HepG2 (cell line): ENCODE data around the gene NXT1. TPM values are rescaled to one million over a fixed set of nuclear protein-coding genes. Genes with fewer than 3 reads are reported as not detected.

ENCODE experiments used
- AGO1 ChIP-seq: fragments of 200-400 bp; formaldehyde crosslinking; IDR thresholded peaks from 2 replicates; pipeline ENCODE4 v1.6.1; 2017; ENCODE audit warnings: mild to moderate bottlenecking, low read depth, low read length, moderate library complexity; ENCODE audit not compliant: poor library complexity, severe bottlenecking
- CHCHD3 ChIP-seq: sonication (generic); formaldehyde crosslinking; IDR thresholded peaks from 2 replicates; pipeline ENCODE4 v1.8.0; 2022; ENCODE audit warnings: mild to moderate bottlenecking, missing genetic modification reagents, moderate library complexity
- HDAC2 ChIP-seq: sonication (generic); formaldehyde crosslinking; IDR thresholded peaks from 2 replicates; pipeline ENCODE4 v1.4.0; 2020; ENCODE audit warnings: missing genetic modification reagents
- HNF4A ChIP-seq: sonication (generic); formaldehyde crosslinking; IDR thresholded peaks from 2 replicates; pipeline ENCODE4 v1.4.0; 2020; ENCODE audit warnings: missing genetic modification reagents
- IRF2 ChIP-seq: IDR thresholded peaks from 2 replicates; pipeline ENCODE4 v1.6.1; 2018; ENCODE audit warnings: missing genetic modification reagents, missing compliant biosample characterization
- JUND ChIP-seq: sonication (generic); formaldehyde crosslinking; IDR thresholded peaks from 2 replicates; pipeline ENCODE4 v1.8.0; 2022; ENCODE audit warnings: mild to moderate bottlenecking, missing genetic modification reagents
- MED8 ChIP-seq: sonication (generic); formaldehyde crosslinking; IDR thresholded peaks from 2 replicates; pipeline ENCODE4 v1.8.1; 2023; ENCODE audit warnings: mild to moderate bottlenecking, missing genetic modification reagents; ENCODE audit not compliant: insufficient replicate concordance
- MTF1 ChIP-seq: sonication (generic); formaldehyde crosslinking; IDR thresholded peaks from 2 replicates; pipeline ENCODE4 v1.5.0; 2020; ENCODE audit warnings: missing genetic modification reagents
- NBN ChIP-seq: fragments of 450-650 bp; conservative IDR thresholded peaks from 2 replicates; pipeline ENCODE4 v1.6.1; 2017
- NR2C2 ChIP-seq: sonication (generic); formaldehyde crosslinking; IDR thresholded peaks from 2 replicates; pipeline ENCODE4 v1.4.0; 2020; ENCODE audit warnings: missing genetic modification reagents, mild to moderate bottlenecking, moderate library complexity, borderline replicate concordance
- REPIN1 ChIP-seq: sonication (generic); formaldehyde crosslinking; IDR thresholded peaks from 2 replicates; pipeline ENCODE4 v1.8.0; 2022; ENCODE audit warnings: missing genetic modification reagents, low read depth, mild to moderate bottlenecking, borderline replicate concordance
- RFX1 ChIP-seq: fragments of 450-650 bp; IDR thresholded peaks from 2 replicates; pipeline ENCODE4 v1.6.1; 2017
- TARDBP ChIP-seq: sonication (generic); formaldehyde crosslinking; IDR thresholded peaks from 2 replicates; pipeline ENCODE4 v1.8.0; 2022; ENCODE audit warnings: mild to moderate bottlenecking, missing genetic modification reagents
- TSC22D2 ChIP-seq: sonication (generic); formaldehyde crosslinking; IDR thresholded peaks from 2 replicates; pipeline ENCODE4 v1.5.1; 2020; ENCODE audit warnings: missing genetic modification reagents, mild to moderate bottlenecking, borderline replicate concordance
- XBP1 ChIP-seq: sonication (generic); formaldehyde crosslinking; IDR thresholded peaks from 2 replicates; pipeline ENCODE4 v1.5.0; 2020; ENCODE audit warnings: missing genetic modification reagents
- ZNF251 ChIP-seq: sonication (generic); formaldehyde crosslinking; IDR thresholded peaks from 2 replicates; pipeline ENCODE4 v1.9.0; 2021; ENCODE audit warnings: mild to moderate bottlenecking, missing genetic modification reagents
- ZNF34 ChIP-seq: sonication (generic); formaldehyde crosslinking; IDR thresholded peaks from 2 replicates; pipeline ENCODE4 v1.4.0; 2020; ENCODE audit warnings: mild to moderate bottlenecking, missing genetic modification reagents, borderline replicate concordance
- ZNF350 ChIP-seq: sonication (generic); formaldehyde crosslinking; IDR thresholded peaks from 2 replicates; pipeline ENCODE4 v1.4.0; 2020; ENCODE audit warnings: mild to moderate bottlenecking, low read depth, missing genetic modification reagents, borderline replicate concordance
- ZNF530 ChIP-seq: sonication (generic); formaldehyde crosslinking; IDR thresholded peaks from 2 replicates; pipeline ENCODE4 v1.5.0; 2020; ENCODE audit warnings: low read depth, mild to moderate bottlenecking, missing genetic modification reagents
- ZNF549 ChIP-seq: sonication (generic); formaldehyde crosslinking; IDR thresholded peaks from 2 replicates; pipeline ENCODE4 v1.5.0; 2020; ENCODE audit warnings: missing genetic modification reagents
- ZNF672 ChIP-seq: sonication (generic); formaldehyde crosslinking; IDR thresholded peaks from 2 replicates; pipeline ENCODE4 v1.8.1; 2022; ENCODE audit warnings: missing genetic modification reagents
- ZNF674 ChIP-seq: sonication (generic); formaldehyde crosslinking; IDR thresholded peaks from 2 replicates; pipeline ENCODE4 v1.5.0; 2020; ENCODE audit warnings: low read depth, mild to moderate bottlenecking, missing genetic modification reagents
- ZNF761 ChIP-seq: sonication (generic); formaldehyde crosslinking; conservative IDR thresholded peaks from 2 replicates; pipeline ENCODE4 v1.4.0; 2020; ENCODE audit warnings: mild to moderate bottlenecking, missing genetic modification reagents
- ZNF782 ChIP-seq: sonication (generic); formaldehyde crosslinking; IDR thresholded peaks from 2 replicates; pipeline ENCODE4 v1.4.0; 2020; ENCODE audit warnings: missing genetic modification reagents, mild to moderate bottlenecking, borderline replicate concordance
- ZNF891 ChIP-seq: sonication (generic); formaldehyde crosslinking; IDR thresholded peaks from 2 replicates; pipeline ENCODE4 v1.5.0; 2020; ENCODE audit warnings: mild to moderate bottlenecking, missing genetic modification reagents
- polyA plus RNA-seq, 8 experiments: library from polyadenylated mRNA; depleted of rRNA in 3 of 8; stranded (reverse) in 7 of 8; unstranded in 1 of 8; fragments of >200 nt; fragmentation: Illumina TruSeq in 4 of 8; extraction: Trizol in 4 of 8; gene quantifications; 2 replicates each; pipeline versions ENCODE4 v1.2.1 to v1.2.3, GENCODE V29; 2011 to 2016; ENCODE audit warnings: low read depth in 4 of 8, missing spikeins in 1 of 8, mixed read lengths in 1 of 8; ENCODE audit not compliant: insufficient read depth in 1 of 8
- total RNA-seq, 5 experiments: library from RNA; depleted of rRNA; stranded (reverse); fragments of >200 nt; fragmentation: Illumina TruSeq; extraction: Trizol; gene quantifications; 2 replicates each; pipeline ENCODE4 v1.2.3, GENCODE V29; 2016; ENCODE audit warnings: low read depth in 1 of 5
- TF ChIP-seq, protein P1 (sequence below): sonication (generic); formaldehyde crosslinking; IDR thresholded peaks from 2 replicates; pipeline ENCODE4 v1.8.1; 2022; ENCODE audit warnings: low read depth, mild to moderate bottlenecking, missing genetic modification reagents
- TF ChIP-seq, protein P2 (sequence below): sonication (generic); formaldehyde crosslinking; IDR thresholded peaks from 2 replicates; pipeline ENCODE4 v1.4.0; 2020; ENCODE audit warnings: mild to moderate bottlenecking, missing genetic modification reagents

NXT1 gene
- total and polyA plus RNA-seq, 2 of the 13 experiments (the other 11 are each of a cell fraction or from before 2014, with no cell fraction given): 35.6 to 65.9 TPM

DNA sequence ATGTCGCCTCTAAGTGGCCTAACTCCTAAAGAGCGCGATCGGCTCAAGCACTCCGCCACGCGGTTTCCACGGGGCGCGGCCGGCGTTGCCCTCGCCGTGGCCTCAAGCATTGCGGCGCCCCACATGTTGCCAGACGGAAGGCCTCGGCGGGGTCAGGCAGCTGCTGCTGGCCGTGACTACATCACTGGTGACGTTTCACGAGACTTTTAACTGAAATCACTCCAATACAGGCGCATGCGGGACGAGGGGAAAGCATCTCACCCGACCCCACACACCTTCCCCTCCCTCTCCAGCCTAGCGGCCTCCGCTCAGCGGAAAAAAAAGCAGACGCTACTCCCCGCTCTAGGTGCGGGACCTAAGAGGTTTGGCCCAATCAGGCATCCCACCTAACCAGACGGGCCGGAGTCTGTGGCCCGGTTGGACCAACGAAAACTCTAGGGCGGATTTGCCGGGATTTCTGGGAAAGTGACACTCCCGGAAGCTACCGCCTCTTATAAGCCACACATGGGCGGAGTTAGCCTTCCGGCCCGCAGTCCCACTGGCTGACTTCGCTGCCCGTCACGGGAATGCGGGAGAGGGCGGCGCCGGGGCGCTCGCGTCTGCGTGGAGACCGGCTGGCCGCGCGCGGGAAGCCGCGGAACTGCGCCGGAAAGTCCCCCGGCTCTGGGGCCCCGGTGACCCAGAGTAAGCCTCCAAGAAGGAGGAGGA, at the start of gene NXT1 (continued):
- TF ChIP-seq ZNF350 (CRISPR knock-in tag): peak; percentile 94
- peak; percentile 63 for TF ChIP-seq JUND (CRISPR knock-in tag)
- TF ChIP-seq ZNF761 (CRISPR knock-in tag): no peak
- TF ChIP-seq ZNF251 (CRISPR knock-in tag): 0 out of 2 replicates have a peak, but pooled peaks have one; percentile 77
- TF ChIP-seq XBP1 (CRISPR knock-in tag): no peak
- no peak for TF ChIP-seq NBN
- TF ChIP-seq, protein P1, sequence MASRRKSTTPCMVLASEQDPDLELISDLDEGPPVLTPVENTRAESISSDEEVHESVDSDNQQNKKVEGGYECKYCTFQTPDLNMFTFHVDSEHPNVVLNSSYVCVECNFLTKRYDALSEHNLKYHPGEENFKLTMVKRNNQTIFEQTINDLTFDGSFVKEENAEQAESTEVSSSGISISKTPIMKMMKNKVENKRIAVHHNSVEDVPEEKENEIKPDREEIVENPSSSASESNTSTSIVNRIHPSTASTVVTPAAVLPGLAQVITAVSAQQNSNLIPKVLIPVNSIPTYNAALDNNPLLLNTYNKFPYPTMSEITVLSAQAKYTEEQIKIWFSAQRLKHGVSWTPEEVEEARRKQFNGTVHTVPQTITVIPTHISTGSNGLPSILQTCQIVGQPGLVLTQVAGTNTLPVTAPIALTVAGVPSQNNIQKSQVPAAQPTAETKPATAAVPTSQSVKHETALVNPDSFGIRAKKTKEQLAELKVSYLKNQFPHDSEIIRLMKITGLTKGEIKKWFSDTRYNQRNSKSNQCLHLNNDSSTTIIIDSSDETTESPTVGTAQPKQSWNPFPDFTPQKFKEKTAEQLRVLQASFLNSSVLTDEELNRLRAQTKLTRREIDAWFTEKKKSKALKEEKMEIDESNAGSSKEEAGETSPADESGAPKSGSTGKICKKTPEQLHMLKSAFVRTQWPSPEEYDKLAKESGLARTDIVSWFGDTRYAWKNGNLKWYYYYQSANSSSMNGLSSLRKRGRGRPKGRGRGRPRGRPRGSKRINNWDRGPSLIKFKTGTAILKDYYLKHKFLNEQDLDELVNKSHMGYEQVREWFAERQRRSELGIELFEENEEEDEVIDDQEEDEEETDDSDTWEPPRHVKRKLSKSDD (CRISPR knock-in tag): peak; percentile 51; the same call in 1 of the 2 replicates
- peak; percentile 74 for TF ChIP-seq NR2C2 (CRISPR knock-in tag)
- TF ChIP-seq ZNF34 (CRISPR knock-in tag): no peak; the same call in 1 of the 2 replicates
- TF ChIP-seq ZNF891 (CRISPR knock-in tag): peak; percentile 94; the same call in 1 of the 2 replicates
- peak; percentile 44 for TF ChIP-seq ZNF782
- peak; percentile 97 for TF ChIP-seq TSC22D2 (CRISPR knock-in tag)
- no peak for TF ChIP-seq ZNF674 (CRISPR knock-in tag)
- TF ChIP-seq TARDBP (CRISPR knock-in tag): peak; percentile 78; the same call in 1 of the 2 replicates
- TF ChIP-seq REPIN1 (CRISPR knock-in tag): peak; percentile 73
- peak; percentile 76 for TF ChIP-seq AGO1
- no peak for TF ChIP-seq RFX1
- no peak for TF ChIP-seq MTF1
- peak; percentile 68 for TF ChIP-seq MED8 (CRISPR knock-in tag)
- 0 out of 2 replicates have a peak, but pooled peaks have one; percentile 81 for TF ChIP-seq ZNF530 (CRISPR knock-in tag)
- TF ChIP-seq CHCHD3 (CRISPR knock-in tag): no peak
- TF ChIP-seq HNF4A (CRISPR knock-in tag): peak; percentile 21; the same call in 1 of the 2 replicates
- TF ChIP-seq, protein P2, sequence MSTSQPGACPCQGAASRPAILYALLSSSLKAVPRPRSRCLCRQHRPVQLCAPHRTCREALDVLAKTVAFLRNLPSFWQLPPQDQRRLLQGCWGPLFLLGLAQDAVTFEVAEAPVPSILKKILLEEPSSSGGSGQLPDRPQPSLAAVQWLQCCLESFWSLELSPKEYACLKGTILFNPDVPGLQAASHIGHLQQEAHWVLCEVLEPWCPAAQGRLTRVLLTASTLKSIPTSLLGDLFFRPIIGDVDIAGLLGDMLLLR (CRISPR knock-in tag): peak; percentile 91
- TF ChIP-seq ZNF549 (CRISPR knock-in tag): 0 out of 2 replicates have a peak, but pooled peaks have one; percentile 64
- TF ChIP-seq ZNF672 (CRISPR knock-in tag): no peak
- no peak; the same call in none of the 2 replicates for TF ChIP-seq IRF2
- TF ChIP-seq HDAC2 (CRISPR knock-in tag): peak; percentile 81
